ENCODE results near the gene ZNF426. TPM values are rescaled to one million over a fixed set of nuclear protein-coding genes. Genes with fewer than 3 reads are reported as not detected.
"Not testable (repeated sequence)": the region's sequence is repeated elsewhere in the genome, so short reads cannot be mapped to it uniquely, and the experiment has no call there.

ZNF426 gene
- total RNA-seq, result 10 to 100 TPM; 15.6 to 15.7 TPM

DNA sequence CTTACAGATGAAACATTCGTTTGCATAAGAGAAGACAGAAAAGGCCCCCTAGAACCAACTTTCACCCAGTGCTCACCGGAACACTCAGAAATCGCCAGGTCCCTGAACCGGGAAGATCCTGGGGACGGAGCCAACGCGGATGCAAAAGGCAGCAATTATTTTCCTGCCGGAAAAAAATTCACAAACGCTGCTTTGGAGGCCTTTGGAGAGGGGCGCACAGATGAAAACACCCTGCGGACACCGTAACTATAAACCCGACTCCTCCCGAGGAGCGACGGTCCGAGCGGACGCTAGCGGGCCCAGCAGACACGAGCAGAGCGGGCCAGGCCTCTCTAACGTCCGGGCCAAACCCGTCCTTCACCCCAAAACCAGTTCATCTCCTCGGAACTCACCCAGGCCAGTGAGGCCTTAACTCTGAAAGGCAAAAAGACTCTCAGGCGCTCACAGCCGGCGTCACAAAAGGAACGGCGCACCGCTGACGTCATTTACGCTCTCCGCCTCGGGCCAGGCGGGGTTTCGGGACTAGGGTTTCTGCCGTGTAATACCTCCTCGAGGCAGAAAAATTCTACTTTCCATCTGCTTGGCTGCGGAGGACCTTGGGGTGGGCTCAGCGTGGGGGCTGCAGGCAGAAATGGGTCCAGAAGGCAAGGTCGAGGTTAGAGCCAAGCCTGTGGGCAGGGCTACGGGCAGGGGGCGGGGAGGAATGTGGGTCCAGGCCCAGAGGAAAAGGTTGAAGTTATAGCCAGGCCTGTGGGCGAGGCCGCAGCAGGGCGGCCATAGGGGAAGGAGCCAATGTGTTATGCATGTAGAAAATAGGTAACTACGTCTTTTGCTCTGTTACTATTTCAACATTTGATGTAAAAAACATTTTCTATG is at the start of gene ZNF426:
Gene ZNF426, minus strand, starts transcription at position 463 of the 876 bp plus-strand sequence. CDS start 2,413 bp downstream, outside the sequence.
- ChIA-PET POLR2A (interaction anchor here (0.6 kb wide), 1 partner anchor 45 kb away, joined by 6 read pairs; no protein-coding TSS in a partner anchor), CTCF (no interaction called here)

DNA sequence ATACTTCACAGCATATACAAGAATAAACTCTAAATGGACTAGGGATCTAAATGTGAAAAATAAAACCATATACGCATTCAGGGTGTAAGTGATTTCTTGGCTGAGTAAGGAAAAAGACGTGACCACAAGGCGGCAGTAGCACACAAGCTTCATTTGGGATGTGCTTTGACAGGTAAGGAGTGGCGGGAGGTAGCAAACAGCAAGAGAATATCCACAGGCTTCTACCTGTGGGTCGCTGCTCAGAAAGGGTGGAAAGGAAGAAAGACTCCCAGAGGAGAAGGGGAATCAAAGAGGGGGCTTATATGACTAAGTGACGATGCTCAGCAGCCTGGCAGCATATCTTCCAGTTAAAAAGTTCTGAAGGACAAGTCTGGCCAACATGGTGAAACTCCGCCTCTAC is 48.3 kb upstream of the ZNF426 start:
- POLR2A ChIA-PET, result no interaction called here

DNA sequence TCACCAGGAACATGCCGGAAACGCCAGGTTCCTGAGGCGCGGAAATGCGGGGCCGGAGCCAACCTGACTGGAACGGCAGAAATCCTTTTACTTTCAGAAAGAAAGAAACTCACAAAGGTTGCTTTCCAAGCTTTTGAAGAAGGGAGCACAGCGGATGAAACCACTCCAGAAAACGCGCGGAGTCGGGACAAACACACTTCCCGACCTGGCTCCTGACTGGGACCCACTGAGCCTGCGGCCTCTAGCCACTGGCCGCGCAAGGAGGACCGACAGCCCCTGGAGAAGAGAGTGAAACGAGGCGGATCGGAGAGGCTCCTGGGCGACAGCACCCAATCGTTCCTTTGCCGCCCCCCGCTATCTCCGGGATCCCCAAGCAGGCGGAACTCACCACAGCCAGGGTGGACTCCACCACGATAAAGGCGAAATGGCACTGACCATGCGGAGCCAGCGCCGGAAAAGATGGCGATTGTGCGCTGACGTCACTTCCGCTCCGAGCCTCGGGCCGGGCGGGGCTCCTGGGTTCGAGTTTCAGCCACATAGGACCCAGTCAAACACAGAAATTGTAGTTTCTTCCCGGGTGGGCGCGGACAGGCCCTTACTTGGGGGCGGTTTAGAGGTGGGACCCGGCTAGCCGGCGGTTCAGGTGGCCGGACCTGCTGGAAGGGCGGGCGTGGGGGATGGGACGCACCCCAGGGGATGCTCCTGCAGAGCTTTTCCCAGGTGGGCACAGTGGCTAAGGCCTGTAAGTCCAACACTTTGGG is 45.8 kb upstream of the ZNF426 start, which contains the start of gene ZNF121:
Gene ZNF121, minus strand, starts transcription at position 432 of the 761 bp plus-strand sequence. CDS start 16,407 bp downstream, outside the sequence.
- POLR2A ChIA-PET, result interaction anchor here (0.6 to 0.7 kb wide), 3 partner anchors 16 to 1656 kb away, joined by 3 to 16 read pairs (median 9); no protein-coding TSS in a partner anchor
- CTCF ChIA-PET, result interaction anchor here (0.7 to 1.5 kb wide), 4 partner anchors 12 to 211 kb away, joined by 3 to 4 read pairs (median 3); no protein-coding TSS in a partner anchor

More for the DNA sequence above, 48.3 kb upstream of the ZNF426 start:
- CTCF ChIA-PET, result interaction anchor here (0.6 to 1.2 kb wide), 6 partner anchors 12 to 382 kb away, joined by 3 to 4 read pairs (median 4); no protein-coding TSS in a partner anchor

DNA sequence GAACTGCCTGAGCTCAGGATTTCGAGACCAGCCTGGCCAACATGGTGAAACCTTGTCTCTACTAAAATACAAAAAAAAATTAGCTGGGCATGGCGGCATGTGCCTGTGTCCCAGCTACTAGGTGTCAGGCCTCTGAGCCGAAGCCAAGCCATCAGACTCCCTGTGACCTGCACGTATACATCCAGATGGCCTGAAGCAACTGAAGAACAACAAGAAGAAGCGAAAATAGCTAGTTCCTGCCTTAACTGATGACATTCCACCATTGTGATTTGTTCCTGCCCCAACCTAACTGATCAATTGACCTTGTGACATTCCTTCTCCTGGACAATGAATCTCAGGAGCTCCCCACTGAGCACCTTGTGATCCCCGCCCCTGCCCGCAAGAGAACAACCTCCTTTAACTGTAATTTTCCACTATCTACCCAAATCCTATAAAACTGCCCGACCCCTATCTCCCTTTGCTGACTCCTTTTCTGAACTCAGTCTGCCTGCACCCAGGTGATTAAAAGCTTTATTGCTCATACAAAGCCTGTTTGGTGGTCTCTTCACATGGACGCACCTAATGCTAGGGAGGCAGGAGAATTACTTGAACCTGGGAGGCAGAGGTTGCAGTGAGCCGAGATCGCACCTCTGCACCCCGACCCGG is 43.8 kb upstream of the ZNF426 start:
- CTCF ChIA-PET, POLR2A ChIA-PET: not testable (repeated sequence)

DNA sequence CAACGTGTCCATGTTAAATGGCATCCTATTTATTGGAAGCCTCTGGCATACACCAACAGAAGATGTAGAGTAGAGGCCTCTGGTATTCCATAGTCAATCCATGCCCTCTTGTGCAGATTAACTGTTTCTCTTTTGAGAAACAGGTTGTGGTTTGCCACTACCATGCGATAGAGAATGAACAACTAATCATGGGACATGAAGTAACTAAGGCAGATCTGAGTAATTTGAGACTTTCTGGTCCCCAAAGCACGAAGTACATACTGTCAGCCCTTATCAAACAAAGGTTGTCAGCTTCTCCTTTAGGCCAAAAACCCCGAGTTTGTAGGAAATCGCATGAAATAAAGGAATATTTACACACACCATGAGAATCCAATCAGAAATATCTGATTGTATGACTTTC is 42.3 kb upstream of the ZNF426 start:
- POLR2A ChIA-PET, result no interaction called here
- CTCF ChIA-PET, result no interaction called here

DNA sequence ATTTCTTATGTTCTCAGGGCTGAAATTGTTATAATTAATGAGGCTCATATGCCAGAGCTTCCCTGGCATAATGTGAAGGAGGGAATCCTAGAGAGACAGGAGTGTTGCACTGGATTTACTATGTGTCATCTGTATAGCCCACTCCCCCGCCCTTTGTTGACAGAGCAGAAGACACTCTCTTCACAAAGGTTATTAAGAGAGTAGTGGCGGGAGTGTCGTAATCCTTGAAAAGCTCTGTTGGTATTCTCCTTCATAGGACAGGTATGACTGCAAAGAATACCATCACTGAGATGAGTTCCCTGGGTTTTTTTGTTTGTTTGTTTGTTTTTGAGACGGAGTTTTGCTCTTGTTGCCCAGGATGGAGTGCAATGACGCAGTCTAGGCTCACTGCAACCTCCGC is 31.8 kb upstream of the ZNF426 start:
- ChIA-PET CTCF (no interaction called here), POLR2A (no interaction called here)

DNA sequence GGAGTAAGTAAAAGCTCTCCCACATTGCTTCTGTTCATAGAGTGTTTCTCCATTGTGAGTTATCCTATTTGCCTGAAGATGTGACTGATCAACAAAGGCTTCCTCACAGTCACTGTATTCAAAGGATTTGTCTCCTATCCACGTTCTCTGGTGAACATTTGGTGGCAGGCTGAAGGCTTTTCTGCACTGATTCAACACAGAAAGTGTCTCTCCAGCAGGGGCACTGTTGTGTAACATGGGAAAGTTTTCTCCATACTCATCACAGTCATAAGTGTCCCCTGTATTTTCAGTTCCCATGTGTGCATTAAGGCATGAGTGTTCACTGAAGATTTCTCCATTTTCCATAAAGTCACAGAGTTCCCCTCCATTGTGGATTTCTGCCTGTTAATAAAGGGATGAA is 28.3 kb upstream of the ZNF426 start:
- CTCF ChIA-PET, result no interaction called here
- POLR2A ChIA-PET, result no interaction called here

- ChIA-PET POLR2A (interaction anchor here (0.7 kb wide), 1 partner anchor 356 kb away, joined by 15 read pairs; no protein-coding TSS in a partner anchor), CTCF (interaction anchor here (0.6 kb wide), 1 partner anchor 17 kb away, joined by 3 read pairs; no protein-coding TSS in a partner anchor)
Measured at GRCh38 chr19:9565900-9566705, 27.7 kb upstream of the ZNF426 start.

- CTCF ChIA-PET, result no interaction called here
- POLR2A ChIA-PET, result no interaction called here
Measured at GRCh38 chr19:9552536-9553274, 14.3 kb upstream of the ZNF426 start.

- ChIA-PET POLR2A (no interaction called here), CTCF (no interaction called here)
Measured at GRCh38 chr19:9547870-9548269, 9.4 kb upstream of the ZNF426 start.

GRCh38 chr19:9541281-9541680 is 2.8 kb upstream of the ZNF426 start:
- CTCF ChIA-PET, result not testable (repeated sequence)

GRCh38 chr19:9539921-9540320 is 1.5 kb upstream of the ZNF426 start:
- CTCF ChIA-PET, POLR2A ChIA-PET: not testable (repeated sequence)

More at GRCh38 chr19:9541281-9541680, 2.8 kb upstream of the ZNF426 start:
- POLR2A ChIA-PET, result not testable (repeated sequence)

GRCh38 chr19:9539201-9539600 is 756 bp upstream of the ZNF426 start:
- CTCF ChIA-PET, result not testable (repeated sequence)

GRCh38 chr19:9535934-9536333 is 2.5 kb downstream of the ZNF426 start:
- ChIA-PET POLR2A (no interaction called here), CTCF (no interaction called here)

More at GRCh38 chr19:9539201-9539600, 756 bp upstream of the ZNF426 start:
- POLR2A ChIA-PET, result not testable (repeated sequence)

DNA sequence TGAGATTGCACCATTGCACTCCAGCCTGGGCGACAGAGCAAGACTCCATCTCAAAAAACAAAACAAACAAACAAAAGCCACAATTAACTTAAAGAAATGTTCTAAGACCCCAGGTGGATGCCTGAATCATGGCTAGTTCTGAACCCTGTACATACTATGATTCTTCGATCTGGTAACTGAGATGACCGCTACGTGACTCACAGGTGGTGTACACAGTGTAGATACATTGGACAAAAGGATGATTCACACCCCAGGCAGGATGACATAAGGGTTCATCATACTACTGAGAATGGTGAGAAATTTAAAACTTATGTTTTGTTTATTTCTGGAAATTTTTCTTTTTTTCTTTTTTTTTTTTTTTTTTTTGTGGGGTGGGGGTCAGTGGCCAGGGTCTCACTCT is 6.5 kb downstream of the ZNF426 start:
- ChIA-PET CTCF (no interaction called here), POLR2A (no interaction called here)

DNA sequence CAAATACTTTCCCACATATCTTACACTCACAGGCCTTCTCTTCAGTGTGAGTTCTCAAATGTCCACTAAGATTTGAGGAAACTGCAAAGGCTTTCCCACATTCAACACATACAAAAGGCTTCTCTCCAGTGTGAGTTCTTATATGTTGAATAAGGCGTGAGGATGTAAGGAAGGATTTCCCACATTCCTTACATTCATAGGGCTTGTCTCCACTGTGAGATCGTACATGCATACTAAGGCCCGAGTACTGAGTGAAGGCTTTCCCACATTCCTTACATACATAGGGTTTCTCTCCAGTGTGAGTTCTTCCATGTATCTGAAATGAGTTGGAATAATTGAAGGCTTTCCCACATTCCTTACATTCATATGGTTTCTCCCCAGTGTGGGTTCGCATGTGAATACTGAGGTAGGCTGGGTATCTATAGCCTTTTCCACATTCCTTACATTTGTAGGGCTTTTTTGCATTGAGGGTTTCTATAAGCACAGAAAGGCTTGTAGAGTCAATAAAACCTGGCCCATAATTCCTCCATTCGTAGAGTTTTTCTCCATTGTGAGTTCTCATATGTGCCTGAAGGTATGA is 9.6 kb downstream of the ZNF426 start:
- ChIA-PET POLR2A (no interaction called here), CTCF (no interaction called here)

- POLR2A ChIA-PET, result no interaction called here
- CTCF ChIA-PET, result no interaction called here
Measured at GRCh38 chr19:9523885-9524474, 14.5 kb downstream of the ZNF426 start.

DNA sequence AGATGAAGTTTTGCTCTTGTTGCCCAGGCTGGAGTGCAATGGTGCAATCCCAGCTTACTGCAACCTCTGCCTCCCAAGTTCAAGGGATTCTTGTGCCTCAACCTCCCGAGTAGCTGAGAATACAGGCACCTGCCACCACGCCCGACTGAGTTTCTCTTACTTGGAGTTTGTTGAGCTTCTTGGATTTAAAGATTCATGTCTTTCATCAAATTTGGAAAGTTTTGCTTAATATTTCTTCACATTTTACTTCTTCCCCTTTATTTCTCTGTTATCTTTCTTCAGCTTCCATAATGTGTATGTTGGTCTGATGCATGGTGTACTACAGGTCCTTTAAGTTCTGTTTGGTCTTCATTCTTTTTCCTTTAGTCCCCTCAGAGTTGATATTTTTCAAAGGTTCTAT is 31.2 kb downstream of the ZNF426 start:
- ChIA-PET POLR2A (interaction anchor here (0.6 kb wide), 1 partner anchor 701 kb away, joined by 5 read pairs; no protein-coding TSS in a partner anchor), CTCF (no interaction called here)

Measured in activated CD8-positive, alpha-beta memory T cell treated with anti-CD3 and anti-CD28 coated beads for 36 hours (primary cell).